Right lobe of liver (tissue), 4 donors: ENCODE results near the gene HNRNPA2B1.

ENCODE experiments used
- POLR2A ChIP-seq: fragments of 450-650 bp; IDR thresholded peaks from one replicate; pipeline ENCODE4 v1.6.1; 2017; ENCODE audit warnings: antibody characterized with exemption, mild to moderate bottlenecking
- TF ChIP-seq, protein P1 (sequence below), 4 donors: fragments of 200-600 bp in 3 of 4; fragments of 450-650 bp in 1 of 4; IDR thresholded peaks; one replicate each; pipeline versions ENCODE4 v1.5.1 to v1.8.0; 2016 to 2022; ENCODE audit warnings: antibody characterized with exemption in 4 of 4, mild to moderate bottlenecking in 2 of 4
- donor health status: DM: no; HTN: no; CAD: no.
- donor health status: DM: no; HTN: no; CAD: no.
- donor health status: DM: no; HTN: yes; CAD: no.

GRCh38 chr7:26216049-26216448 lies 15.5 kb upstream of the HNRNPA2B1 start:
- TF ChIP-seq, protein P1, sequence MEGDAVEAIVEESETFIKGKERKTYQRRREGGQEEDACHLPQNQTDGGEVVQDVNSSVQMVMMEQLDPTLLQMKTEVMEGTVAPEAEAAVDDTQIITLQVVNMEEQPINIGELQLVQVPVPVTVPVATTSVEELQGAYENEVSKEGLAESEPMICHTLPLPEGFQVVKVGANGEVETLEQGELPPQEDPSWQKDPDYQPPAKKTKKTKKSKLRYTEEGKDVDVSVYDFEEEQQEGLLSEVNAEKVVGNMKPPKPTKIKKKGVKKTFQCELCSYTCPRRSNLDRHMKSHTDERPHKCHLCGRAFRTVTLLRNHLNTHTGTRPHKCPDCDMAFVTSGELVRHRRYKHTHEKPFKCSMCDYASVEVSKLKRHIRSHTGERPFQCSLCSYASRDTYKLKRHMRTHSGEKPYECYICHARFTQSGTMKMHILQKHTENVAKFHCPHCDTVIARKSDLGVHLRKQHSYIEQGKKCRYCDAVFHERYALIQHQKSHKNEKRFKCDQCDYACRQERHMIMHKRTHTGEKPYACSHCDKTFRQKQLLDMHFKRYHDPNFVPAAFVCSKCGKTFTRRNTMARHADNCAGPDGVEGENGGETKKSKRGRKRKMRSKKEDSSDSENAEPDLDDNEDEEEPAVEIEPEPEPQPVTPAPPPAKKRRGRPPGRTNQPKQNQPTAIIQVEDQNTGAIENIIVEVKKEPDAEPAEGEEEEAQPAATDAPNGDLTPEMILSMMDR (IDR thresholded peaks at IDR 0.05), result no peak
- no peak for TF ChIP-seq POLR2A
